Measurements from ENCODE around the gene CAMKK1. TPM values are rescaled to one million over a fixed set of nuclear protein-coding genes. Genes with fewer than 3 reads are reported as not detected.
A peak's percentile ranks its signal among the peaks of the same experiment; 100 is the strongest.

CAMKK1 gene
- total and polyA plus RNA-seq, 9 of the 15 experiments (the other 6 are each of a cell fraction or from before 2014, with no cell fraction given): 0.34 to 7.5 (median 4.9) TPM

DNA sequence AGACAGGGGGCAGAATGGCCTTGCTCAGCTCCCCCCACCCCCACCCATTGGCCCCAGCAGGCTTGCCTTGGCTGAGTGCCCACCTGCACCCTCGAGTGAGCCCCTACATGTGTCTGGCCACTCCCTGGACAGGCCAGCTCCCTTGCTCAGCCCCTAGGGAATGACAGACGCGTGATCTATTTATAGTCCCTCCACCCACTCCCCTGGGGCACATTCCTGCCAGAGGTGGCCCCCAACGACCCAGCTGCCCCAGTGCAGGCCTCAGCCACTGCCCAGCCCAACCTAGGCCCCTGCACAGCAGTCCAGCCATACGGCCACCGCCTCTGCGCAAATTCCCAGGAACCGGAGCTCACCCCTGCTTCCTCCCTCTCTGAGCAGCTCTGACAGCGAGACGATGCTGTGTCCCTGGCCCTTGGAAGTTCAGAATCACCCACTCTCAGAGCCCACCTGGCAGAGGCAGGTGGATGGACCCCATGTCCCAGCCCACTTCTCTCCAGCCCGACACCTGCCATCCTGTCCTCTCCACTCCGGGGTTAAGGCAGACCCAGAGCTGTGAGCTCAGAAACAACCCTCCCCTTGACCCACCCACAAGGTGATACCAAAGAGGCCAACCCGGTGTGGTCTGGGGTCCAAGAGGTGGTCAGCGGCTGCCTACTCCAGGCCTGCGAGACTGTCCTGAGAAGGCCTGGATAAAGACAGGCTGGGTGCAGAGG, 34.9 kb upstream of the CAMKK1 start:
- H3K9me3 ChIP-seq (replicated peaks; ENCODE audit: control insufficient read depth, insufficient read depth, low read depth, low read length): no peaks in the 10 kb centered on the region
- intact Hi-C loops (cut with micrococcal nuclease) (no loop called here), in situ Hi-C loops (cut with MboI) (no loop called here)
- TF ChIP-seq ZC3H4 (CRISPR knock-in tag; IDR thresholded peaks at IDR 0.05; ENCODE audit: borderline replicate concordance) (no peak), POLR2G (IDR thresholded peaks at IDR 0.05; ENCODE audit: low read depth, low read length) (0 out of 2 replicates have a peak, but pooled peaks have one; percentile 28)
- TF ChIP-seq, protein P1, sequence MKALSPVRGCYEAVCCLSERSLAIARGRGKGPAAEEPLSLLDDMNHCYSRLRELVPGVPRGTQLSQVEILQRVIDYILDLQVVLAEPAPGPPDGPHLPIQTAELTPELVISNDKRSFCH (CRISPR knock-in tag; IDR thresholded peaks at IDR 0.05): no peak
- TF ChIP-seq, protein P1 (tag; IDR thresholded peaks at IDR 0.05): no peak
- no TSS peak for BruUV-seq (replicated peaks)
- no peak for FAIRE-seq
- POLR2A ChIA-PET: interaction anchor here (0.9 kb wide), 1 partner anchor 12 kb away, joined by 4 read pairs; the partner anchor contains the start of gene P2RX1
- H3K4me2 ChIP-seq (ENCODE audit: insufficient read depth, low read length): no peak overlapping the region
- WGBS (ENCODE audit: insufficient coverage, low coverage, missing lambda C conversion rate): 92% methylated on average over 10 of the region's 15 CpGs
- H4K20me1 ChIP-seq (replicated peaks; ENCODE audit: control insufficient read depth, insufficient read depth, low read length): no peaks in the 10 kb centered on the region; the same call in 1 of the 2 replicates
- H3K27ac ChIP-seq (ENCODE audit: extremely low read depth, low read depth, low read length): no peak overlapping the region
- H3K4me3 ChIP-seq: no peak overlapping the region
- H3K4me1 ChIP-seq (replicated peaks in 1 of 2; ENCODE audit: control insufficient read depth in 2 of 2, insufficient read depth in 2 of 2, low read length in 2 of 2): peaks cover 2 to 24% of the 10 kb centered on the region in 2 experiments; a peak in 2 of 5 replicates
- CTCF ChIA-PET (ENCODE audit: low intra/inter-chr PET ratio): no interaction called here
- H3K27me3 ChIP-seq (ENCODE audit: control insufficient read depth in 2 of 2, insufficient read depth in 2 of 2, low read length in 2 of 2): no peaks in the 10 kb centered on the region
- H3K36me3 ChIP-seq (ENCODE audit: control insufficient read depth, insufficient read depth, low read length): peaks cover 37% of the 10 kb centered on the region; the same call in 2 of the 3 replicates
- peak overlapping the region in 1 of 2 experiments; percentile 52; a peak in 2 of 4 replicates for H3K9ac ChIP-seq (ENCODE audit: insufficient read depth in 1 of 2, low read depth in 2 of 2, low read length in 2 of 2)
- no peaks in the 10 kb centered on the region for H3K9me1 ChIP-seq (ENCODE audit: control insufficient read depth, insufficient read depth, low read length)
- no peak overlapping the region for H2AFZ ChIP-seq (ENCODE audit: low read depth, low read length)
- H3K79me2 ChIP-seq (ENCODE audit: control insufficient read depth, insufficient read depth, low read length): no peaks in the 10 kb centered on the region
- ATAC-seq: no peak
- DNase-seq (ENCODE audit: extremely low read depth in 1 of 4, low spot score in 3 of 4): no peak
